HG03342 (cell line): Measurements from ENCODE around the gene GP2.

Source experiments
- ATAC-seq: cut with Tn5 transposase; IDR thresholded peaks from one replicate; pipeline ENCODE4 v1.9.1; 2021; ENCODE audit warnings: mild to moderate bottlenecking, moderate library complexity; ENCODE audit not compliant: unreplicated experiment

Gene GP2

DNA sequence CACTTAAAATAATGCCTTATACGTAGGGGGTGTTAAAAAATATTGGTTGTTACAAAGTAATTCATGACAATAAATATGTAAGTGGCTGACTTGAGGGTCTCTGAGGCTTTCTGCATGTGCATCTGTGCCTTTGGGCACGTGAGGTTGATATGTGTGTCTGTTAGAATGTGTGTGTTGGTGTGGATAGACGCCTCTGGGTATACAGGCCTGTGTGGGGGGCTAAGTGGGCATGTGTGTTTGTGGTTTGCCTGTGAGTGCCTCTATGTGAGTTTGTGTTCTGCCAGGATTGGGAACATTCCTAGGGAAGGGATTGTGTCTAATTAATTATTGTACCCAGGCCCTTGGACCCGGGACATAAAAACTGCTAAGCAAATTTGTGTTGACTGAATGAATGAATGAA, 19.0 kb downstream of the GP2 start:
- ATAC-seq: no peak

GRCh38 chr16:20307791-20308190, 19.5 kb downstream of the GP2 start:
- ATAC-seq: no peak

GRCh38 chr16:20307240-20307671, 20.1 kb downstream of the GP2 start:
- no peak for ATAC-seq

GRCh38 chr16:20306401-20306800, 20.9 kb downstream of the GP2 start:
- ATAC-seq: no peak

GRCh38 chr16:20303012-20303411, 24.3 kb downstream of the GP2 start:
- no peak for ATAC-seq

GRCh38 chr16:20302389-20302788, 24.9 kb downstream of the GP2 start:
- no peak for ATAC-seq

- no peak for ATAC-seq
Observed at GRCh38 chr16:20301840-20302239, 25.5 kb downstream of the GP2 start.

DNA sequence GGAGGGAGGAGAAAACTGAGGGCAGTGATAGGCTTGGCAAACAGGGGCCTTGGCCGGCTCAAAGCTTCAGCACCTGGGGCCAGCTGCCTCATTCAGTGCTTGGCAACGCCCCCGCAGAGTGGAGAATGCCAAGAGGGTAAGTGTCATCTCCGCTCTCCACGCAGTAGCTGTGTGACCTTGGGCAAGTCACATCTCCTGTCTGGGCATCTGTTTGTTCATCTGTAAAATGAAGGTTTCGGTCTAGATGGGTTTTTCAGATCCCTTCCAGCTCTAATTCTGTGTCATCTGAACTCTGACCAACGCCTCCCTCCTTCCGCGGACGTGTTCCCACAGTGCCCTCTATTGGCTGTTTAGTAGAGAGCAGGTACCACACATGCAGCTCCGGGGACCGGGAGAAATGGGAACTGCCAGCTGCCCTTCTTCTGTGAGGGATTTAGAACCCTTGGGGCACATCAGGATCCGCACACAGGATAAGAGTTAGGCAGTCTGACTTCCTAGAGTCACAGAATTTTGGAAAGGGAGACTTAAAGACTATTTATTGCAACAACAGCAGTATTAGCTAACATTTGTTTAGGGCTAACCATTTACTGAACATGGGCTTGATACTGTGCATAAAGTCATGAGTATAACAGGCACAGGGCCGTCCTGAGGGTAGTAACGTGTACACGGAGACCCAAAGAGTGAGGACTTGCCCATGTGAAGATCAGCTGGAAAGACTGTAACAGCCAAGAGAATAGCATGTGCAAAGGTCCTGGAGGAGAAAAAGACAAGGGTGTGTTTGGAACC, 26.8 kb downstream of the GP2 start:
- peak; percentile 65 for ATAC-seq

DNA sequence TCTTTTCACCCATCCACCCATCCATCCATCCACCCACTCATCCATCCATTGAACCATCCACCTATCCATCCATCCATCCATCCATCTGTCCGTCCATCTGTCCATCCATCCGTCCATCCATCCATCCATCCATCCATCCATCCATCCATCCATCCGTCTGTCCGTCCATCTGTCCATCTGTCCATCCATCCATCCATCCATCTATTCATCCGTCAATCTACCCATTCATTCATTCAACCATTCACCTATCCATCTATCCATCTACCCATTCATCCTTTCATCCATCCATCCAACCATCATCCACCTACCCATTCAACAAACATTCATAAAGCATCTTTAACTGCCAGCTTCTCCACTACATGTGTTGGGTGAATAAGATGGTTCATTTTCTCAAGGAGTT, 28.9 kb downstream of the GP2 start:
- no peak for ATAC-seq

DNA sequence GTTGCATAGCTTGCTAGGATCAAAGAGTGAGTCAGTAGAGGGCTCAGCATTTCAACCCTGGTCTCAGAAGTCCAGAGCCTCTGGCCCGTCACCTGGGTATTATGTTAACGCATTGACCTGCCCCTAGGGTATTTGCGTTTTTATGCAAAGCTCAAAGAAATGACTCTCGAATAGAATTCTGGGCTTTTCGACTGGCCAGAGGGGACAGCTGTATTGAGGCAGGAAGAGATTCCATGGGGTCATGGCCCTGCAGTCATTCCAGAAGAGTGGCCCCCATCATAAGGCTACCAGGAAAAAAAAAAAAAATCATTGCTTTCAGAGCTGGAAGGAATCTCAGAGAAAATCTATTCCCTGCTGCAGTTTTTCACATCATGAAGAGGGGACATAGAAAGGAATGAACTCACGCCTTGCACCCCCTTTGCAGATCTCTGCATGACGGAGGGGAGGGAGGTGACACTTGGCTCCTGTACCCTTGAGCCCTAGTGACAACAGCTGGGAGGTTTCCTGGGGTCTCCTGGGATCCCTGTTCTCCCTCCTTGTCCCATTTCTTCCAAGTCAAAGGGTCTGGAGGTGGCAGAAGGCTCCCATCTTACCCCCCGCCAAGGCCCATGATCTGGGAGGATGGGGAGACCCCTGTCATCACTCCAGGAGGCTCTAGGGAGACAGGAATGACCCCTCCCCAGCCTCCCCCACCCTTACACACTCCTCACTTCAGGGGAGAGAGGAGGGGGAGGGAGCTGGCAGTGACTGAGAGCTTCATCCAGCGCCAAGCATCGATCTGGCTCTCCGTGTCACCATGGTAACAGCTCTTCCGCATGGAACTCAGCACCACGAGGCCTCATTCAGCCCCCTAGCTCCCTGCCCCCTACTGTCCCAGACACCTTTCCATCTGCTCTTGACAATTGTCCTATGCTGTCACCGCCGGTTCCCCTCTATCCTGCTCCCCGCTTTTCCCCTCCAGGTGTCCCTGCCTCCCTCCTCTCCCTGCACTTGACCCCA, 35.8 kb downstream of the GP2 start:
- ATAC-seq: no peak

- no peak for ATAC-seq
Observed at GRCh38 chr16:20289571-20289970, 37.7 kb downstream of the GP2 start.

GRCh38 chr16:20285993-20286499, 41.3 kb downstream of the GP2 start:
- ATAC-seq: no peak

DNA sequence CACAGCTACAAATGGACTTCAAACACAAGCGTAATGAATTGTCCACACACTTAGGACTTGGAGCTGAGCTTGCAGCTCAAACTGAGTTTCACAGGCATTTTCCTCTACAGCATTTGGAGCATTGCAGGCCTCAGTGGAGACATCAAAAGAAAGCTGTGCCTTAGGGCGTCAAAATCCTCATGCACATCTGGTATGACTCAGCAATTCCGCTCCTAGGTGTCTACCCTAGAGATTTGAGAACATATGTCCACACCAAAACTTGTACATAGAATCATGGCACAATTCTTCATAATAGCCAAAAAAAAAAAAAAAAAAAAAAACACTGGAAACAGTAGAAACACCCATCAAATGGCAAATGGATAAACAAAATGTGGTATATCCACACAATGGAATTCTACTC, 47.1 kb downstream of the GP2 start:
- no peak for ATAC-seq

DNA sequence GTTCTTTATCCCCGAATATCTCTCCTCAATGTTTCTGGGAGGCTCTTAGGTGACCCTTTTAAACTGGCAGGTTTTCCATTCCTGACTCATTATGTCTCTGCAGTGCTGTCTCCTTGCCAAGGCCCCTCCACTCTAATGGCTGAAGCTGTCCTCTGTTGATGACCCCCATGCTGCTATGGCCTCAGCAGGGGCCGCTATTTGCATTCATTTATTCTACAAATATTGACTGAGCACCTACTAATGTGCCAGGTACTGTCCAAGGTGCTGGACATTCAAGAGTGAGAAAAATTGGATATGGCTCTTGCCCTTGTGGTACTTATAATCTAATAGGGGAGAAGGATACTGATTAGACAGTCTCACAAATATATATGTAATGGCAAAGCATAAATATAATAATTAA, 55.4 kb downstream of the GP2 start:
- no peak for ATAC-seq

DNA sequence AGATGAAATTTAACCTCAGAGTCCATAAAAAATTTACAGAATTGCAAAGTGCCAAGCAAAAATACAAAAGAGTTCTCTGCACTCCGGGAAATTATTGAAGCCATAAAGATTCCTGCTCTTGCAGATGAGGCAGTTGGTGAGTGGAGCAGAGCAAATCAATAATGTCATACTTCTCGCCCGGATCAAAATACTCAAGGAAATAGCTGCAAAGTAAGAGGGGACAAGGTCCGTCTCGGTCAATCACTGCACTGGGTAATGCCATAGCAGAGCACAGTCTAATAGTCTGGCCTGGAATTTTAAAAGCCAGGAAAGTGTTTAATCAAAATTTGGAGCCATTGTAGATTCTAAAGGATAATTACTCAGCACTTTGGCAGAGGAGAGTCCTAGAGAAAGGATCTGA, 58.9 kb downstream of the GP2 start:
- no peak for ATAC-seq

DNA sequence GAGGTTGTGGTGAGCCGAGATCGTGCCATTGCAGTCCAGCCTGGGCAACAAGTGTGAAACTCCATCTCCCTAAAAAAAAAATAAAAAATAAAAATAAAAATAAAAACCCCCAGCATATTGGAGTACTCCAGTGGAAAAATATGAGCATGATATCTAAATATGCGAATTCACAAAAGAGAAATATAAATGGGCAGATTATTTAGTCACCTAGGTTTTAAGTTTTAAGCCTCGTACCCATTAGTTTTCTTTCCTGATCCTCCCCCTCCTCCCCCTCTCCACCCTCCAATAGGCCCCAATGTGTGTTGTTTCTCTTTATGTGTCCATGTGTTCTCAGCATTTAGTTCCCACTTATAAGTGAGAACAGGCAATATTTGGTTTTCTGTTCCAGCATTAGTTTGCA, 62.3 kb downstream of the GP2 start:
- no peak for ATAC-seq

DNA sequence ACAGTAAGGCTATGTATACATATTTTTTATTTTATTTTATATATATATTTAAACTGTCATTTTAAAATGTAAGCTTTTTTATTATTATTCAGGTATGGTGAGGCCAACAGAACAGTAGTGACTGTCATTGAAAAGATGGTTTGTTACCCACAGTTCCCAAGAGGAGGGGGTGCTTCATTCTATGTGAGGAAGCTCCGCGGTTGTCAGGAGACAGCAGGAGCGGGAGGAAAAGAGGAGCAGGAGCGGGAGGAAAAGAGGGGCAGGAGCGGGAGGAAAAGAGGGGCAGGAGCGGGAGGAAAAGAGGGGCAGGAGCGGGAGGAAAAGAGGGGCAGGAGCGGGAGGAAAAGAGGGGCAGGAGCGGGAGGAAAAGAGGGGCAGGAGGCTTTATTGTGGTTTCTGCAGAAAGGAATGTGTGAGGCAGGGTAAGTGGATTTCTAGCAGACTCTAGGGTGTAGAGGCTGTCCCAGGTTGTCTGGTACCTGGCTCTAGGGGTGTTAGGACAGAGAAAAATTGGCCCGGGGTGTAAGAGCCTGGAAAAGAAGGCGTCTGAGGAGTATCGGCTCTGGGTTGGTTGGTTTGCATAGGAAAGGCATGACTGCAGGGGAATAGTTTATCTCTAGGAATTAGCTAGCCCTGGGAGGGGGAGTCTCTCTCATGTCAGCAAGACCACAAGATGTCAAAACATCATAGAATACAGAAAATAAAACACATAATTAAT, 64.0 kb downstream of the GP2 start:
- ATAC-seq: no peak

DNA sequence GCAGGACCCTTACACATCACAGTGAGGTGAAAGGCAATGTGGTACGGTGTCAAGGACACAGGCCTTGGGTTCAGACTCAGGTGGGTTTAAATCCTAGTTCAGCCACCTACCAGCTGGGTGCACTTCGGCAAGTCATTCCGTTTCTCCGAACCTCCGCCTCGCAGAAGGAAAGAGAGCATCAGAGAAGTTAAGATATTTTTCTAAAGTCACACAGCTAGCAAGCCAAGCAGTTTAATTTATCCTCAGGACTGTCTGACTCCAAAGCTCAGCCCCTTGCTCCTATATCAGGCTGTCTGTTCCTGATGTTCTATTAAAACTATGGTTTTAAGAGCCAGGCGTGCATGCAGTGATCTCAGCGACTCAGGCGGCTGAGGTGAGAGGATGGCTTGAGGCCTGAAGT, 65.1 kb downstream of the GP2 start:
- ATAC-seq: no peak

GRCh38 chr16:20260215-20261009, 66.9 kb downstream of the GP2 start:
- no peak for ATAC-seq
